HG03108 (cell line): ENCODE results near the gene FLII.

Experiments
- ATAC-seq: cut with Tn5 transposase; IDR thresholded peaks from one replicate; pipeline ENCODE4 v1.9.1; 2021; ENCODE audit warnings: moderate library complexity; ENCODE audit not compliant: unreplicated experiment

The FLII gene

DNA sequence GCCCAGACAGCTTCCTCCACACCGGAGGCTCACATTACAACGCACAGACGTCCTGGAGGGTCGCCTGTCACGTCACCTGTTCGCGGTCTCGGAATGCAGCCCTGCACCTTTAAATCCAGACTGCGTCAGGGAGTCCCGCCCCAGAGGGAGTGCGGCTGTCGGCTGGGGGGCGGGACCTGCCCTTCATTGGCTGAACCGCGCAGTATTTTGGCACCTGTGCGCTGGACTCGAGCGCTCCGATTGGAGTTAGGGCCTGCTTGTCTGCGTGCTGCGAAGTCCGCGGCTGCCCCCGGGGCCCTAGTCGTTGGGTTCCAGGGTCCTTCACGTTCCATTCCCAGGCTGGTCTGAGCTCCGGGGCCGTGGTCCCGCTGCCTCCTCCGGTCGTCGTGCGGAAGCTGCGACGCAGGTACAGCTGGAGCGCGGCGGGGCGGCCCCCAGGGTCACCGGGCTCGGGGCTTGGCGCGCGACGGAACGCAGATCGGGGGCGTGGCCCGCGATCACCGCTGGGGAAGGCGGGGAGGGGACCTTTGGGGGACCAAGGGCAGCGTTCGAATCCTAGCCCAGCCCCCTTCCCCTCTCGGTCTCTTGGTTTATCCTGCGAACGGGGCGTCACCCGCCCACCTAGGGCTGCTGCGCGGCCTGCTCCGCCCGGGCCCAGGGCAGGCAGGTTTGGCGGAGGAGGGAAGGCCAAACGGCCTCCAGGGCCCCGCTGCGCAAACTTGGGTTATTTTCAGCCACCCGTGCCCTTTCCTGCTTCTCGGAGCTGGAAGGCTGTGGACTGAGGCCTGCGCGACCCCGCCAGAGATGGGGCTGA is 2.0 kb upstream of the FLII start, which contains the start of gene MIEF2:
MIEF2 (plus strand) TSS at position 331 of the 814 bp plus-strand sequence. CDS start 2,059 bp downstream, outside the sequence.
- peak; percentile 80 for ATAC-seq

DNA sequence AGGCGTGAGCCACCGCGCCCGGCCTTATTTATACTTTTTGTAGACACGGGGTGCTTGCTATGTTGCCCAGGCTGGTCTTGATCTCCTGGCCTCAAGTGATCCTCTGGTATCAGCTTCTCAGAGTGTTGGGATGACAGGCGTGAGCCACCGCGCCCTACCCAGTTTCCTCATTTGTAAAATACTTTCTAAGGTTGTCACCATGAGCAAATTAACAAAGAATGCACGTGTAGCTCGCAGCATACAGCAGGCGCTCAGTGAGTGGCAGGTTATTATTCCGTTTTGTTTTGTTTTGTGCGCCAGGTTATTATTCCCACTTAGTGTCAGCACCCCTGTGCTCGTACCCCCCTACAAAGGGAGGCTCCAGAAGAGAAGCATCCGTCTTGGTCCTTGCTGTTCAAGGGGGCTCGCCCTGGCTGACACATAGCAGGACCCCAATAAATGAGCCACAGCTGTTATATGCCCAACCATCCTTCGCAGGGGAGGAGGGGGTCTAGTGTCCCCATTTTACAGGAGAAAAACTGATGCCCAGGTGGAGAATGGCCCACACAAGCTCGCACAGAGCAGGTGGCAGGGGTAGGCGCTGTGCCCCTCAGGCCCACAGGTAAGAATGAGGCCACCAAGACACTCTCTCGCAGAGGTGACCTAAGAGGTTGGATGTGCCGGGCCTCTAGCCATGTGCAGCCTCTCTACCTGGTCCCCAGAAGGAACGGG is 1.2 kb upstream of the FLII start:
- ATAC-seq, result no peak

DNA sequence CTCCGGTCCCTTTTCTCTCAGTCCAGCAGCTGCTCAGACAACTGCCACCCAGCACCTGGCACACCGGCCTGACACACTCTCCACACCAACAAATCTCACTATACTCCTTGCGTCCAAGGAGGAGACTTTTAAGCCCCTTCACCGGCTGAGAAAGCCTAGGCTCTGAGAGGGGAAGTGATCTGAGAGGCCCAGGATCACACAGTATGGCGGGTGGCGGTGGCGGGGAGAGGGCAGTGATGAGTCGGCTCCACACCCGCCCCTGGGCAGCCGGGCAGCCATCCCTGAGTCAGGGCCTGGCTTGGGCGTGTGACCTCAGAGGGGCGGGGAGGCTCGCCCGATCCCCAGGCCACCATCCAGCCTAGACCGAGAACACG is 569 bp downstream of the FLII start:
- peak; percentile 21 for ATAC-seq

GRCh38 chr17:18257268-18257981 is 1.1 kb downstream of the FLII start:
- ATAC-seq, result no peak

GRCh38 chr17:18256776-18257175 is 1.8 kb downstream of the FLII start:
- no peak for ATAC-seq

DNA sequence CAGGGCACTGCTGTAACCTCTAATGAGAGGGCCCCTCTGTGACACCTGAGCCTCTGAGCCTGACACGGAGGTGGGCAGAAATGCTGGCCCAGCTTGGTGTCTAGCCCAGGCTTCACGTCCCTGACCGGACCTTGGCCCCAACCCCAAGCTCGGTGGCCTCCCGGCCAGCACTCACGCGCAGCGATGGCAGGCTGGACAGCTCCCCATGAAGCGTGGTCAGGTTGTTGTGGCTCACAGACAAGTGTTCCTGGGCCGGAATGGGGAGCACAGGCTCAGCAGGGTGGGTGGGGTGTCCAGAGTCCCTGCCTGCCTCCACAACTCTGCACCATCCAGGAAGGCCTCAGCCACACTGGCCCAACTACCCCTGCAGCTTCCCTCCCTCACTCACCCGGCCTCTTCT is 2.2 kb downstream of the FLII start:
- no peak for ATAC-seq

DNA sequence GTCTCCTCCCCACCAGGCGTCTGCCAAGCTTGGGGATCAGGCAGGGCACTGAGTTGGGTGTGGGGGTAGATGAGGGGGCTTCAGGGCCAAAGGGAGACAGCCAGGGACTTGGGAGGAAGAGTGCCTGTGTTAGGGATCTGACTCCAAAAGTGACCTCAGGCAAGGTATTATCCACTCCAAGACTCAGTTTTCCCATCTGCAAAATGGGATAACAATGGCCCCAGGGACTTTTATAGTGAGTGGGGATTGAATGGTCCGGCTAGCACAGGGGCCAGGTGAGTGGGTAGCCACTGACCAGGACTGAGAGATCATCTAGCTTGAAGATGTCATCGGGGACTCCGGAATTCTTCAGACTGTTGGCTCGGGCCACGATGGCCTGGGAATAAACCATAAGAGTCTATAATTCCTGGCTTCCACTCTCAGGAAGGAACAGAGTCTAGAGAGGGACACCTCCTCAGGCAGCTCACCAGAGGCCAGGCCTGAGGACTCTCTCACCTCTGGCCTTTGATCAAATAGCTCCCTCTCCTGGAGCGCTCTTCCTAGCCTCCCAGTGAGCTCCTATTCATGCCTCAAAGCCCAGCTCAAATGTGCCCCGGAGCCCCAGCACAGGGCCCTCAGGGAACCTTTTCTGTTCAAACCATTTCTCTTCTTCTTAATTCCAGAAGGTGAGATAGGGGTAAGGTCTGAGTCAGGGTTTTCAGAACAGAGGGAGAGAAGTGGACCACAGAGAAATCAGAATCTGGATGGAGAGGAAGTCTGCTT is 3.5 kb downstream of the FLII start:
- no peak for ATAC-seq

DNA sequence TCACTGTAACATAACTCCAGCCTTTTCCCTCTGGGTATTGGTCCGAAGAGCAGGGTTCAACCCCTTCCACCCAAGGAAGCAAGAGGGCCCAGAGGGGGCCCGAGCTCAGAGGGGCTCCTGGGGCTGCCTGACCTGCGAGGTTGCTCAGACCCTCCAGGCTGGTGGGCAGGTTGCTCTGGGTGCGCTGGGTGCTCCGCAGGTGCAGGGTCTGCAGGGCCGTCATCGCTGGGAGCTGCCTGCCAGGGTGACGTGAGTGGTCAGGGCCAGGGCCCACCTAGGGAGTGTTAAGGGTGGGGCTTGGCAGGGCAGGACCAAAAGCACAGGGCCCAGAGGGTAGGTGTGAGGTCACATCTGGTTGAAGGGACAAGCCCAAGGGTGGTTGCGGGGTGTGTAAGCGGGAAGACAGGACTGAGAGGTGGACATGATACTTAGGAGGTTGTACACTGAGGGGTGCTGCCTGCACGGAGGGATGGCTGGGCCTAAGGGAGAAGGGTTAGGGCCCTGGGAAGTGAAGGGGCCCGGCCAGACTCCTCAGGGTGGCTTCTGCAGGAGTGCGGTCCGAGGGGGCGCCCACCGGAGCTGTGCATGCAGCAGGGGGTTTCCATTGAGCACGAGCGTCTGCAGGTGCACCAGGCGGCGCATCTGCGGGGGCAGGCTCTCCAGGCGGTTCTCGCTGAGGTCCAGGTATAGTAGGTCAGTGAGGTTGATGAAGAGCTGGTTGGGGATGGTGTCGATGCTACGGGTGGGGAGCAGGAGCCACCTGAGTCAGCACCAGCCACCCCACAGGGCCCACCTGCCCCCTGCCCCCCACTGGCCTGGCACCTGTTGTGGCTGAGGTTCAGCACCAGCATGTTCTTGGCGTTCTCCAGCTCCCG is 4.4 kb downstream of the FLII start:
- ATAC-seq, result no peak

DNA sequence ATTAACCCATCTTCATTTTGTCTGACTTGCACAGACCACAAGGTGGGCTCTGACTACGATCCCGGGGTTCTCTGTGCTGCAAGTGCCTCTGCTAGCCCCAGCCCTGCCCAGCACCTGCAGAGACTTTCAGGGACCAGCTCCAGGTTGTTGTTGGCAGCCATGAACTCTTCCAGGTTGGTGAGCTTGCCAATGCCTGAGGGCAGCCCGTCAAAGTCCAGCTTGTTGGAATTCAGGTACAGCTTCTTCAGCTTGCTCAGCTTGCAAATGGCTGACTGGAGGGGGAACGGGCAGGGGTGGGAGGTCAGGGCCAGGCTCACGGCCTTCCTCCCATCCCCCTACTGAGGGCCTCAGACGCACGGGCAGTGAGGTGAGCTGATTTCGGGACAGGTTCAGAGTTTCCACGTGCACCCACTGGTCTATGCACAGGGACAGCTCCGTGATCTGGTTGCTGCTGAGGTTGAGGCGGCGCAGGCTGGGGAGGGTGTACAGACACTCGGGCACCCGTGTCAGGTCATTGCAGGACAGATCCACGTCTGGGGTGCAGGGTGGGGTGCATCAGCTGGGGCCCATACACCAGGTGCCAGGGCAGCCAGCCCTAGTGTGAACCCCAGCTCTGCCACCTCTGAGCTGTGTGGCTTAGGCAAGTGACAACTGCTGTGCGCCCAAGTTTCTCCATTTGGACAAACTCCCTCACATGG is 5.2 kb downstream of the FLII start:
- no peak for ATAC-seq

- no peak for ATAC-seq
These were observed 6.4 kb downstream of the FLII start for GRCh38 chr17:18252160-18252559.

DNA sequence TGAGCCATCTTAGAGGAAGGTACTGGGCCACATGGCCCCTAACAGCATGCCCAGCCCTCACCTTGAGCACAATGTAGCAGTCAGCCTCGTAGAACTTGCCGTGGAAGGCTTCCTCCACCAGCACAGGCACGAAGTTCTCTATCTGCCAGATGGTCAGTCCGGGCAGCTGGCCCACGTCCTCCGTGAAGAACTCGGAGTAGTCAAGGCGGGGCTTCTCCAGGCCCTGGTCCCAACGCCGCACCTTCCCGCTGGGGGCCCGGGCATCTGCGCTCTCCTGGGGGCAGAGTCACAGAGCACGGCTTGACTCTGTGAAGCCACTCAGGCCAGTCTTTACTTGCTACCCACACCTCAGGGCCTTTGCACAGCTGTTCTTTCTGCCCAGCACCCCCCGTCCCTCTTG is 7.3 kb downstream of the FLII start:
- ATAC-seq, result no peak

- ATAC-seq, result no peak
These were observed 7.8 kb downstream of the FLII start for GRCh38 chr17:18250708-18251107.

GRCh38 chr17:18250259-18250658 is 8.3 kb downstream of the FLII start:
- no peak for ATAC-seq

DNA sequence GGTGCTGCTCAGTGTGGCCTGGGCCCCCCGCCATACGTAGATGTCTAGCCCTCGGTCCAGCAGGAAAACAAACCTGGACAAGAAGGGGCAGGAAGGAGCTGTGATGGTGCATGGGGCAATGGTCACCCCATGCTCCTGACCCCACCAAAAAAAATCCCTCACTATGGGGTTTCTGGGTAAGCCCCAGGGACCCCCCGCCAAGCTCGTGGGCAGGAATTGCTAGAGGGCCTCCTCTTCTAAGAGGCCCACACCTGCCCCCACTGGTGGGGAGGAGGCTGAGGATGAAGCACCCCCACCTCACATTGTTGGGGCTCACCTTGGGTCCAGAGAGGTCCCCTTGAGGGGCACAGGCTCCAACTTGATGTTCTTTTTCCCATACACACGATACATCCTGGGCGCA is 9.7 kb downstream of the FLII start:
- ATAC-seq, result no peak

- ATAC-seq, result no peak
These were observed 10.2 kb downstream of the FLII start for GRCh38 chr17:18248300-18248731.

DNA sequence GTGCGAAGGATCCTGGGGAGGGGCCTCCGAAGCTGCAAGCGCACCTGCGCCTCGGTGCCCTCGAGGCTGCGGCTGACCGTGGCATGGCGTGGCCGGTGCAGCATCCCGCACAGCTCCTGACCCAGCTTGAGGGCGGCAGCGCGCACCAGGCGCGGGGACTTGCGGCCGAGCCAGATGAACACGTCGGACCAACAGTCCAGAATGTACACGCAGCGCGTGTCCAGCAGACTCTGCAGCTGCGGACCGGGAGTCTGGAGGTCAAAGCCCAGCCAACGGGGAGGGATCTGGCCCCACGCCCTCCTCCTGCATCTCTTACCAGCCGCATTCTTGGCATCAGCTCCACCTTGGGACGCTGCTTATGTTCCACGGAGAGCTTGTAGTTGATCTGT is 10.9 kb downstream of the FLII start:
- no peak for ATAC-seq

- no peak for ATAC-seq
These were observed 11.5 kb downstream of the FLII start for GRCh38 chr17:18246880-18247612.

- ATAC-seq, result no peak
These were observed 12.3 kb downstream of the FLII start for GRCh38 chr17:18246109-18246725.
